GM23248 (cell line): ENCODE results near the gene FBXO7. TPM values are rescaled to one million over a fixed set of nuclear protein-coding genes. Genes with fewer than 3 reads are reported as not detected.

Source experiments
- DNase-seq: peaks from one replicate; pipeline ENCODE4 v3.0.0-alpha.2; 2015
- H2AFZ ChIP-seq: fragments of 200-600 bp; sonication (generic); 2 replicates; pipeline ENCODE4 v1.6.1; 2016; ENCODE audit warnings: antibody characterized with exemption
- H3F3A ChIP-seq: fragments of 200-600 bp; sonication (generic); 2 replicates; pipeline ENCODE4 v1.6.1; 2016; ENCODE audit warnings: mild to moderate bottlenecking, antibody characterized with exemption, mixed run types; ENCODE audit not compliant: insufficient read depth
- H3K27ac ChIP-seq: fragments of 200-600 bp; sonication (generic); 2 replicates; pipeline ENCODE4 v1.5.1; 2016; ENCODE audit warnings: mild to moderate bottlenecking
- H3K27me3 ChIP-seq: fragments of 200-600 bp; sonication (generic); replicated peaks from 2 replicates; pipeline ENCODE4 v1.6.1; 2016; ENCODE audit warnings: mild to moderate bottlenecking; ENCODE audit not compliant: insufficient read depth
- H3K36me3 ChIP-seq: fragments of 200-600 bp; sonication (generic); 2 replicates; pipeline ENCODE4 v1.6.1; 2016; ENCODE audit warnings: low read depth, mild to moderate bottlenecking
- H3K4me1 ChIP-seq: fragments of 200-600 bp; sonication (generic); 2 replicates; pipeline ENCODE4 v1.6.1; 2016; ENCODE audit warnings: mild to moderate bottlenecking; ENCODE audit not compliant: insufficient read depth
- H3K4me2 ChIP-seq: fragments of 200-600 bp; sonication (generic); one replicate; pipeline ENCODE4 v1.6.1; 2016; ENCODE audit warnings: mild to moderate bottlenecking; ENCODE audit not compliant: unreplicated experiment
- H3K4me3 ChIP-seq: fragments of 200-600 bp; sonication (generic); 2 replicates; pipeline ENCODE4 v1.5.1; 2016; ENCODE audit warnings: mild to moderate bottlenecking
- H3K79me2 ChIP-seq: fragments of 200-600 bp; sonication (generic); 2 replicates; pipeline ENCODE4 v1.6.1; 2016; ENCODE audit warnings: mild to moderate bottlenecking; ENCODE audit not compliant: insufficient read depth
- H3K9ac ChIP-seq: fragments of 200-600 bp; sonication (generic); 2 replicates; pipeline ENCODE4 v1.6.1; 2016; ENCODE audit warnings: mild to moderate bottlenecking
- H3K9me2 ChIP-seq: fragments of 200-600 bp; sonication (generic); 2 replicates; pipeline ENCODE4 v1.6.1; 2016; ENCODE audit warnings: mixed run types, mild to moderate bottlenecking, moderate library complexity; ENCODE audit not compliant: insufficient read depth
- H3K9me3 ChIP-seq: fragments of 200-600 bp; sonication (generic); one replicate; pipeline ENCODE4 v1.6.1; 2017; ENCODE audit warnings: low read depth
- H4K20me1 ChIP-seq: fragments of 200-600 bp; sonication (generic); 2 replicates; pipeline ENCODE4 v1.6.0; 2016; ENCODE audit not compliant: insufficient read depth
- EZH2 ChIP-seq: fragments of 200-600 bp; sonication (generic); IDR thresholded peaks from 2 replicates; pipeline ENCODE4 v1.6.1; 2018; ENCODE audit warnings: antibody characterized with exemption, mild to moderate bottlenecking; ENCODE audit not compliant: insufficient read depth, poor library complexity, severe bottlenecking
- EZH2phosphoT487 ChIP-seq: fragments of 200-600 bp; sonication (generic); IDR thresholded peaks from 2 replicates; pipeline ENCODE4 v1.6.1; 2018; ENCODE audit warnings: antibody characterized with exemption, moderate library complexity, mild to moderate bottlenecking, low read depth; ENCODE audit not compliant: insufficient read depth
- WGBS, 2 experiments: methylation state at CpG; one replicate each; pipeline ENCODE4 v1.1.6; 2015 to 2017; ENCODE audit warnings: low lambda C conversion rate in 2 of 2, low coverage in 1 of 2; ENCODE audit errors: missing lambda C conversion rate in 2 of 2; 5-methylcytosine and 5-hydroxymethylcytosine counted together
- in situ Hi-C: fragments of 300-500 bp; cut with MboI; formaldehyde crosslinking; loops from 2 replicates; pipeline ENCODE4 v1.15.0; 2020
- polyA plus RNA-seq: library from polyadenylated mRNA; unstranded; fragments of >200 nt; fragmentation: Nextera tagmentation; extraction: Ambion mirVana; gene quantifications from 2 replicates; pipeline ENCODE4 v1.2.1, GENCODE V29; 2016
- total RNA-seq: library from RNA; depleted of rRNA; stranded (reverse); fragments of >200 nt; shearing (Covaris generic); gene quantifications from 2 replicates; pipeline ENCODE4 v1.2.3, GENCODE V29; 2014

Gene FBXO7
- total and polyA plus RNA-seq, 2 experiments from 2014 or later, result 89.2 to 94.2 TPM

- DNase-seq, result no peak
- H3K9me2 ChIP-seq, result no peaks in the 10 kb centered on the region
- H3K36me3 ChIP-seq, result no peaks in the 10 kb centered on the region
- TF ChIP-seq EZH2 (no peak), EZH2phosphoT487 (no peak)
- H3K4me2 ChIP-seq, result no peak overlapping the region
- no peaks in the 10 kb centered on the region for H3K27me3 ChIP-seq
- in situ Hi-C loops, result no loop called here
- no peaks in the 10 kb centered on the region for H3K9me3 ChIP-seq
- H2AFZ ChIP-seq, result no peak overlapping the region
- no peak overlapping the region for H3K4me3 ChIP-seq
- H3K4me1 ChIP-seq, result peaks cover 38% of the 10 kb centered on the region
- 78 to 83% methylated on average over 2 of the region's 2 CpGs for WGBS, 2 experiments
- no peaks in the 10 kb centered on the region for H4K20me1 ChIP-seq
- peaks cover 10% of the 10 kb centered on the region; the same call in 1 of the 2 replicates for H3F3A ChIP-seq
- no peak overlapping the region for H3K27ac ChIP-seq
- H3K9ac ChIP-seq, result no peak overlapping the region
- no peaks in the 10 kb centered on the region for H3K79me2 ChIP-seq
Measured at GRCh38 chr22:32536352-32536751, 61.7 kb downstream of the FBXO7 start.

GRCh38 chr22:32538521-32538920 lies 63.9 kb downstream of the FBXO7 start:
- TF ChIP-seq EZH2, result no peak
- TF ChIP-seq EZH2phosphoT487, result no peak
- Histone ChIP-seq H2AFZ (no peak overlapping the region), H3K27me3 (no peaks in the 10 kb centered on the region), H3K9me3 (no peaks in the 10 kb centered on the region), H3F3A (peaks cover 5% of the 10 kb centered on the region; the same call in 1 of the 2 replicates), H3K9me2 (no peaks in the 10 kb centered on the region), H4K20me1 (no peaks in the 10 kb centered on the region), H3K27ac (no peak overlapping the region), H3K4me1 (peaks cover 19% of the 10 kb centered on the region), H3K79me2 (no peaks in the 10 kb centered on the region), H3K36me3 (no peaks in the 10 kb centered on the region), H3K4me2 (no peak overlapping the region), H3K4me3 (no peak overlapping the region), H3K9ac (no peak overlapping the region)
- in situ Hi-C loops, result no loop called here
- no peak for DNase-seq
- whole genome bisulfite sequencing, 2 experiments, result 93 to 94% methylated on average over 7 of the region's 7 CpGs

GRCh38 chr22:32539631-32540421 lies 65.2 kb downstream of the FBXO7 start:
- Histone ChIP-seq H3K9me2 (no peaks in the 10 kb centered on the region), H3K36me3 (no peaks in the 10 kb centered on the region), H4K20me1 (no peaks in the 10 kb centered on the region), H2AFZ (no peak overlapping the region), H3K4me1 (peaks cover 8% of the 10 kb centered on the region), H3F3A (peaks cover 3% of the 10 kb centered on the region), H3K4me2 (no peak overlapping the region), H3K9me3 (no peaks in the 10 kb centered on the region), H3K27ac (no peak overlapping the region), H3K9ac (no peak overlapping the region), H3K4me3 (no peak overlapping the region), H3K79me2 (no peaks in the 10 kb centered on the region), H3K27me3 (no peaks in the 10 kb centered on the region)
- no peak for TF ChIP-seq EZH2
- no peak for TF ChIP-seq EZH2phosphoT487
- in situ Hi-C loops, result no loop called here
- no peak for DNase-seq
- WGBS, 2 experiments, result 81 to 82% methylated on average over 10 of the region's 10 CpGs

GRCh38 chr22:32541481-32541880 lies 66.9 kb downstream of the FBXO7 start:
- H3K79me2 ChIP-seq, result no peaks in the 10 kb centered on the region
- no peaks in the 10 kb centered on the region for H4K20me1 ChIP-seq
- in situ Hi-C loops, result no loop called here
- H3K9me2 ChIP-seq, result no peaks in the 10 kb centered on the region
- no peaks in the 10 kb centered on the region for H3K9me3 ChIP-seq
- 95 to 96% methylated on average over 13 of the region's 13 CpGs for WGBS, 2 experiments
- H3K4me2 ChIP-seq, result no peak overlapping the region
- peaks cover 18% of the 10 kb centered on the region for H3K4me1 ChIP-seq
- H3K9ac ChIP-seq, result no peak overlapping the region
- no peaks in the 10 kb centered on the region for H3K36me3 ChIP-seq
- TF ChIP-seq EZH2phosphoT487 (no peak), EZH2 (no peak)
- no peak overlapping the region for H3K4me3 ChIP-seq
- H3K27ac ChIP-seq, result no peak overlapping the region
- H2AFZ ChIP-seq, result no peak overlapping the region
- peaks cover 16% of the 10 kb centered on the region for H3F3A ChIP-seq
- no peaks in the 10 kb centered on the region for H3K27me3 ChIP-seq
- no peak for DNase-seq
